PC-9 (cell line): ENCODE measurements around the gene ARHGEF6. TPM values are rescaled to one million over a fixed set of nuclear protein-coding genes. Genes with fewer than 3 reads are reported as not detected.
A peak's percentile ranks its signal among the peaks of the same experiment; 100 is the strongest.

Experiments used
- BruUV-seq: library from RNA; stranded (reverse); fragments of 400-500 nt; replicated peaks from 2 replicates; lab custom pipeline; 2021; lab: Mats Ljungman, UMichigan
- CTCF ChIA-PET: fragments of 300-600 bp; sonication (Branson Sonifier 250); formaldehyde crosslinking; loops from one replicate; lab custom pipeline; 2022; ENCODE audit warnings: antibody characterized with exemption; lab: Charles Lee
- POLR2A ChIA-PET: fragments of 300-600 bp; sonication (Branson Sonifier 250); formaldehyde crosslinking; loops from one replicate; lab custom pipeline; 2022; ENCODE audit warnings: antibody characterized with exemption; ENCODE audit not compliant: unreplicated experiment; lab: Charles Lee
- DNase-seq, 2 experiments: peaks; one replicate each; pipeline versions ENCODE4 v3.0.0 to v3.0.0-alpha.2; 2015 to 2022; ENCODE audit warnings: mixed read lengths in 1 of 2
- H2AFZ ChIP-seq: fragments of 200-600 bp; sonication (generic); 2 replicates; pipeline ENCODE4 v1.8.1; 2017; ENCODE audit warnings: antibody characterized with exemption
- H3F3A ChIP-seq: fragments of 200-600 bp; sonication (generic); 2 replicates; pipeline ENCODE4 v1.8.1; 2017; ENCODE audit warnings: antibody characterized with exemption, mild to moderate bottlenecking, low read depth; ENCODE audit not compliant: insufficient read depth
- H3K27ac ChIP-seq: fragments of 200-600 bp; sonication (generic); 2 replicates; pipeline ENCODE4 v1.6.1; 2016; ENCODE audit warnings: mixed run types
- H3K27me3 ChIP-seq: fragments of 200-600 bp; sonication (generic); 2 replicates; pipeline ENCODE4 v1.6.1; 2016; ENCODE audit warnings: low read depth, mixed run types; ENCODE audit not compliant: insufficient read depth
- H3K36me3 ChIP-seq: fragments of 200-600 bp; sonication (generic); 2 replicates; pipeline ENCODE4 v1.6.1; 2016; ENCODE audit warnings: low read depth, mixed run types
- H3K4me1 ChIP-seq: fragments of 200-600 bp; sonication (generic); replicated peaks from 2 replicates; pipeline ENCODE4 v1.6.1; 2016; ENCODE audit warnings: mixed run types; ENCODE audit not compliant: insufficient read depth
- H3K4me2 ChIP-seq: fragments of 200-600 bp; sonication (generic); 2 replicates; pipeline ENCODE4 v1.6.1; 2017; ENCODE audit warnings: mixed run types
- H3K4me3 ChIP-seq: fragments of 200-600 bp; sonication (generic); 2 replicates; pipeline ENCODE4 v1.6.1; 2016; ENCODE audit warnings: mixed run types
- H3K79me2 ChIP-seq: fragments of 200-600 bp; sonication (generic); 2 replicates; pipeline ENCODE4 v1.6.1; 2017; ENCODE audit warnings: low read depth, mixed run types
- H3K9me2 ChIP-seq: fragments of 200-600 bp; sonication (generic); 2 replicates; pipeline ENCODE4 v1.8.1; 2017; ENCODE audit warnings: mild to moderate bottlenecking; ENCODE audit not compliant: insufficient read depth
- H3K9me3 ChIP-seq: fragments of 200-600 bp; sonication (generic); 2 replicates; pipeline ENCODE4 v1.8.1; 2016; ENCODE audit warnings: low read depth; ENCODE audit not compliant: insufficient read depth
- H4K20me1 ChIP-seq: fragments of 200-600 bp; sonication (generic); 2 replicates; pipeline ENCODE4 v1.8.1; 2017; ENCODE audit not compliant: insufficient read depth
- EZH2 ChIP-seq: fragments of 200-600 bp; sonication (generic); IDR thresholded peaks from 2 replicates; pipeline ENCODE4 v1.8.0; 2017; ENCODE audit warnings: antibody characterized with exemption, low read depth
- intact Hi-C: fragments of 100-400 bp; cut with micrococcal nuclease; formaldehyde crosslinking; loops from one replicate; pipeline ENCODE4 v1.10.0; 2022; ENCODE audit not compliant: unreplicated experiment
- total RNA-seq: library from RNA; stranded (reverse); gene quantifications from 2 replicates; pipeline ENCODE4 v1.2.3, GENCODE V29; 2021
- TF ChIP-seq, protein P1 (sequence below): fragments of 200-600 bp; sonication (generic); conservative IDR thresholded peaks from 2 replicates; pipeline ENCODE4 v1.6.1; 2017; ENCODE audit warnings: mixed run types, antibody characterized with exemption, mild to moderate bottlenecking, moderate library complexity

ARHGEF6 gene
- total RNA-seq, 1 experiment from 2014 or later, result 0.09 TPM

DNA sequence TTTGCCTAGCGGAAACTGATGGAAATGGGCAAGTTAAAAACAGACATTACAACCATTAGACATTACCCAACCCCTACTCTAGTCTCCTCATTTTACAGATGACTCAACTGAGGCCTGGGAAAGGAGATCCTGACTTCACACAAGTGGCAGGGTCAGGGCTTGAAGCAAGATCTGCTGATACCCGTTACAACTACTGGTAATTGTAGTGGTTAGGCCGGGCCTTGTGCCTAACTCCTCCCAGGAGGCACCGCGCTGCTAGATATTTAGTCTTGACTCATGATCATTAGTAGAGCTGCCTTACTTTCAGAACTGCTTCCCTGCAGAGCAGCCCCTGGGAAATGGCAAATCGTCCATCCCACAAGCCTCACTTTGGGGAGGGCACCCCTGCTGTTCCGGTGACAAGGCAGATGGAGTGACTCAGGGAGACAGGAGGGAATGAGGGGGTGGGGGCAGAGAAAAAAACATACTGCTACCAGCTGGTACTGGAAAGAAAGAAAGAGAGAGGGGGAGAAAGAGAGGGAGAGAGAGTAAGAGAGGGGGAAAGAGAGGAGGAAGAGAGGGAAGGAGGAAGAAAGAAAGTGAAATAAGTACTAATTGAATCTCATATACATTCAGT is 12.2 kb downstream of the ARHGEF6 start:
- H3K9me3 ChIP-seq, result no peaks in the 10 kb centered on the region
- DNase-seq, result peak in 1 of 2 experiments; percentile 76
- peaks cover 12% of the 10 kb centered on the region for H3K4me1 ChIP-seq
- no peaks in the 10 kb centered on the region; the same call in 1 of the 2 replicates for H3K9me2 ChIP-seq
- intact Hi-C loops, result no loop called here
- CTCF ChIA-PET, result interaction anchor here (0.7 kb wide), 1 partner anchor 275 kb away, joined by 8 read pairs; no protein-coding TSS in a partner anchor
- H3K4me3 ChIP-seq, result no peak overlapping the region
- no peak for TF ChIP-seq EZH2
- TF ChIP-seq, protein P1, sequence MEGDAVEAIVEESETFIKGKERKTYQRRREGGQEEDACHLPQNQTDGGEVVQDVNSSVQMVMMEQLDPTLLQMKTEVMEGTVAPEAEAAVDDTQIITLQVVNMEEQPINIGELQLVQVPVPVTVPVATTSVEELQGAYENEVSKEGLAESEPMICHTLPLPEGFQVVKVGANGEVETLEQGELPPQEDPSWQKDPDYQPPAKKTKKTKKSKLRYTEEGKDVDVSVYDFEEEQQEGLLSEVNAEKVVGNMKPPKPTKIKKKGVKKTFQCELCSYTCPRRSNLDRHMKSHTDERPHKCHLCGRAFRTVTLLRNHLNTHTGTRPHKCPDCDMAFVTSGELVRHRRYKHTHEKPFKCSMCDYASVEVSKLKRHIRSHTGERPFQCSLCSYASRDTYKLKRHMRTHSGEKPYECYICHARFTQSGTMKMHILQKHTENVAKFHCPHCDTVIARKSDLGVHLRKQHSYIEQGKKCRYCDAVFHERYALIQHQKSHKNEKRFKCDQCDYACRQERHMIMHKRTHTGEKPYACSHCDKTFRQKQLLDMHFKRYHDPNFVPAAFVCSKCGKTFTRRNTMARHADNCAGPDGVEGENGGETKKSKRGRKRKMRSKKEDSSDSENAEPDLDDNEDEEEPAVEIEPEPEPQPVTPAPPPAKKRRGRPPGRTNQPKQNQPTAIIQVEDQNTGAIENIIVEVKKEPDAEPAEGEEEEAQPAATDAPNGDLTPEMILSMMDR, result no peak
- peak overlapping the region; percentile 59; the same call in 1 of the 2 replicates for H2AFZ ChIP-seq
- no peaks in the 10 kb centered on the region for H3K27me3 ChIP-seq
- H3F3A ChIP-seq, result peaks cover 7% of the 10 kb centered on the region; the same call in 1 of the 2 replicates
- H3K79me2 ChIP-seq, result no peaks in the 10 kb centered on the region
- BruUV-seq, result no TSS peak
- no peak overlapping the region for H3K27ac ChIP-seq
- no peaks in the 10 kb centered on the region for H4K20me1 ChIP-seq
- POLR2A ChIA-PET, result no interaction called here
- no peaks in the 10 kb centered on the region for H3K36me3 ChIP-seq
- peak overlapping the region; percentile 83 for H3K4me2 ChIP-seq

DNA sequence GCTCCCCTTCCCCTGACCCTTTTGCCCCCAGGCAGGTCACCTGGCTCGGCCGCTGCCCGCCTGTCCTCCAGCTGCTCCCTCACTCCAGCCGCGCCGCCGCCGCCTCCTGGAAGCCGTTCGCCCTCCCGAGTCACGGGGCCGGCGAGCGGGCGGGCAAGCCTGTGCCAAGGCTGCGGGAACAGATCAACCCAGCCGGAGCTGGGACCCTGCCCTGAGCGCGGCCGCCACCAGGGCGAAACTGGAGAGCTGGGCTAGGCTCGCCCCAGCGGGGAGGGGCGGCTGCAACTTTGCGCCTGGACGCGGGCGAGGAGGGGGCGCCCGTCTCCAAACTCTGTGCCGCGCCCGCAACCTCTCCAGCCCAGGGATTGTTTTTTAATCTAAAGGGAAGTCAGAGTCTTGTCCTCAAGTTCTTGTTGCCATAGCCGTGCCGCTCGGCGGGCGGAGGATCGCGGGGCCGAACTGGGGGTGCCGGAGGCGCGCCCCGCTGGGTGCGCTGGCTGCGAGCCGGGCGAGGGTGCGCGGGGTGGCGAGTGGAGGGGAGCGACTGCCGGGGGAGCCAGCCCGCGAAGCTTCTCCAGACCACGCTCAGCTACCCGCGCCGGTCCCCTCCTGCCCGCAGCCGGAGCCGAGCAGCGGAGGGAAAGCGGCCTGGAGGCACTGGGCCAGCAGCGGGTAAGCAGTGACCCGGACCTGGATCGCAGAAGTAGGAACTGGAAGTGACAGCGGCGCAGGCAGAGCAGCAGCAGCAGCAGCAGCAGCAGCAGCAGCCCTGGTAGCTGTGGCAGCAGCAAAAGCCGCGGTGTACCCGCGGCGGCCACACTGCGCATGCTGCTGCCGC is 13.4 kb downstream of the ARHGEF6 start:
- Histone ChIP-seq H3K27me3 (no peaks in the 10 kb centered on the region), H3K9me2 (no peaks in the 10 kb centered on the region; the same call in 1 of the 2 replicates), H3K27ac (no peak overlapping the region), H3K4me3 (peak overlapping the region; percentile 73), H3K4me1 (peaks cover 12% of the 10 kb centered on the region), H2AFZ (peak overlapping the region; percentile 92), H3K9me3 (no peaks in the 10 kb centered on the region), H3K4me2 (peak overlapping the region; percentile 83), H4K20me1 (no peaks in the 10 kb centered on the region), H3F3A (peaks cover 7% of the 10 kb centered on the region; the same call in 1 of the 2 replicates), H3K36me3 (no peaks in the 10 kb centered on the region), H3K79me2 (no peaks in the 10 kb centered on the region)
- ChIA-PET POLR2A (interaction anchor here (0.6 kb wide), 1 partner anchor 24 kb away, joined by 3 read pairs; no protein-coding TSS in a partner anchor), CTCF (no interaction called here)
- TF ChIP-seq, protein P1, result no peak; the same call in 1 of the 2 replicates
- no peak for TF ChIP-seq EZH2
- intact Hi-C loops, result no loop called here
- DNase-seq, result peak in 1 of 2 experiments; percentile 16
- no TSS peak for BruUV-seq

DNA sequence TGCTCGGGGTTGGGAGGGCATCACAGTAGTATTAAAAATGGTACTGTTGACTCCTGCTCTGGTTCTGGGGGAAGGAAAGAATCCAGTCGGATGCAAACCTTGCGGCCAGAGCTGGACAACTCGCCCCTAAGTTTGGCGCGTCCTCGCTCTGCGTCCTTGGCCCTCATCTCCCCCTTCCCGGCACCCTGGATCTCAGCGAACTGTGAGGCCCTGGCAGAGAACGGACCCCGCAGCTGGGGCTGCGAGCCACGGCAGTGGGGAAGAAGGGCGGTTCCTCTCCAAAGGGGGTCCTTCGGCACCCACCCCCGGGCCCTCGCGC is 14.0 kb downstream of the ARHGEF6 start:
- ChIA-PET POLR2A (no interaction called here), CTCF (no interaction called here)
- intact Hi-C loops, result no loop called here
- Histone ChIP-seq H3K4me3 (peak overlapping the region; percentile 73), H3K9me2 (no peaks in the 10 kb centered on the region; the same call in 1 of the 2 replicates), H3K4me2 (peak overlapping the region; percentile 83), H3K36me3 (no peaks in the 10 kb centered on the region), H3K79me2 (no peaks in the 10 kb centered on the region), H4K20me1 (no peaks in the 10 kb centered on the region), H3F3A (peaks cover 7% of the 10 kb centered on the region; the same call in 1 of the 2 replicates), H3K27ac (no peak overlapping the region), H2AFZ (peak overlapping the region; percentile 92), H3K9me3 (no peaks in the 10 kb centered on the region), H3K27me3 (no peaks in the 10 kb centered on the region), H3K4me1 (peaks cover 12% of the 10 kb centered on the region)
- DNase-seq, result no peak
- no TSS peak for BruUV-seq
- TF ChIP-seq, protein P1, result no peak
- no peak for TF ChIP-seq EZH2
